ENCODE measurements around the gene QRSL1.

The QRSL1 gene

DNA sequence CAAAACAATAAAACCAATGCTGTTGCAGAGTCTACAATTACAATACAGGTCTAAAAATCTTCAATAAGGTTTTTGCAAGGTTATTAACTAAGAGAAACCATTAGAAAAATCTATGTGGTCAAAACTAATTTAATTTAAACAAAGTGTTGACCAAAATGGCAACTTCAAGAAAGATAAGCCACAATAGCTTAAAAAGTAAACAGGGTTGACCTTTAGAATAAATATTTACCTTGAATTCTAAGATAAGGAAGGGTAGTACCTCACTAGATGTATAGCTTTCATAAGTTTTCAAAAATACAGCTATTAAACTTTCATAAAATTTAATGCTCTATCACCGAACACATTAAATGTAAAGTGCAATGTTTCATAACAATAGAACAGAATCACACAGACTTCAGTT, 11.5 kb upstream of the QRSL1 start:
- no peak overlapping the region for H3K14ac ChIP-seq (ENCODE audit: low read length in 2 of 2)
- no peaks in the 10 kb centered on the region for H3K27me3 ChIP-seq (ENCODE audit: control insufficient read depth in 1 of 2, insufficient read depth in 1 of 2, low read length in 2 of 2)
- no peak overlapping the region for H2BK5ac ChIP-seq (ENCODE audit: low read depth, low read length, poor library complexity, severe bottlenecking)
- H3K4ac ChIP-seq (ENCODE audit: low read depth in 1 of 2, low read length in 2 of 2): no peak overlapping the region
- H3K23ac ChIP-seq (ENCODE audit: low read length in 2 of 2): no peak overlapping the region
- H4K91ac ChIP-seq (ENCODE audit: low read length): no peak overlapping the region
- H2BK120ac ChIP-seq (ENCODE audit: low read depth, low read length): no peak overlapping the region
- H3K36me3 ChIP-seq (ENCODE audit: control insufficient read depth in 1 of 2, insufficient read depth in 2 of 2, low read depth in 1 of 2, low read length in 2 of 2): peaks cover 0 to 16% of the 10 kb centered on the region in 2 experiments
- DNase-seq: no peak
- H3K27ac ChIP-seq (ENCODE audit: low read length, poor library complexity, severe bottlenecking): no peak overlapping the region
- no peak overlapping the region for H3K4me3 ChIP-seq (ENCODE audit: insufficient read depth in 1 of 2, low read depth in 1 of 2, low read length in 2 of 2)
- H2AFZ ChIP-seq (ENCODE audit: low read depth, low read length): no peak overlapping the region
- H2BK15ac ChIP-seq (ENCODE audit: low read depth, poor library complexity, severe bottlenecking): no peak overlapping the region
- WGBS: 100% methylated on average over 1 of the region's 1 CpG
- no peak overlapping the region for H3K4me2 ChIP-seq (ENCODE audit: low read length, poor library complexity, severe bottlenecking)
- no peaks in the 10 kb centered on the region for H3K9me3 ChIP-seq (ENCODE audit: control insufficient read depth, low read length)
- peaks cover 4% of the 10 kb centered on the region for H3K79me1 ChIP-seq (replicated peaks; ENCODE audit: low read length, poor library complexity, severe bottlenecking)
- no peak overlapping the region for H2BK12ac ChIP-seq (ENCODE audit: low read length in 2 of 2)
- no peak overlapping the region for H3K18ac ChIP-seq (ENCODE audit: low read depth in 1 of 2, low read length in 2 of 2)
- peaks cover 2% of the 10 kb centered on the region for H3K4me1 ChIP-seq (ENCODE audit: control insufficient read depth, insufficient read depth, low read depth, low read length)
- H4K8ac ChIP-seq (ENCODE audit: low read length): no peak overlapping the region
- no peak overlapping the region for H2AK5ac ChIP-seq (ENCODE audit: low read length, severe bottlenecking)
- no peak overlapping the region for H3K9ac ChIP-seq (ENCODE audit: low read length)

DNA sequence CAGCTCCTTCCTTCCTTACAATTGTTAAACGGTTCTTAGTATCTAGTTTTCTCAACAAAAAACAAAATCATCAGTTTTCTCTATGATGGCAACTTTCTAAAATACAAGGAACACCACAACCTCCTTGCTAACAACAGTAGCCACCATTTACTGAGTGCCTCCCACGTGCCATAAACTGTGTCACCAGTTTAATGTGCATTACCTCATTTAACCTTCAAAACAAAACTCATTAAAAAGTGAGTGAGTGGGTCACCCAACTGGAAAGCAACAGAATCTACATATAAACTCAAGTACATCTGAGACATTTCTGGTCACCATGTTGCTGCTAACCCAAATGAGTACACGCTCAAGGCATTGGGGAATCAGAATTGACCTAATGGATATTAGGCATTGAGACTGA, 11.1 kb upstream of the QRSL1 start:
- Histone ChIP-seq H3K27me3 (ENCODE audit: control insufficient read depth in 1 of 2, insufficient read depth in 1 of 2, low read length in 2 of 2) (no peaks in the 10 kb centered on the region), H3K9me3 (ENCODE audit: control insufficient read depth, low read length) (no peaks in the 10 kb centered on the region), H3K4me3 (ENCODE audit: insufficient read depth in 1 of 2, low read depth in 1 of 2, low read length in 2 of 2) (no peak overlapping the region), H2BK12ac (ENCODE audit: low read length in 2 of 2) (no peak overlapping the region), H2AK5ac (ENCODE audit: low read length, severe bottlenecking) (no peak overlapping the region), H2AFZ (ENCODE audit: low read depth, low read length) (no peak overlapping the region), H3K4me2 (ENCODE audit: low read length, poor library complexity, severe bottlenecking) (no peak overlapping the region), H3K79me1 (replicated peaks; ENCODE audit: low read length, poor library complexity, severe bottlenecking) (peaks cover 4% of the 10 kb centered on the region), H3K4me1 (ENCODE audit: control insufficient read depth, insufficient read depth, low read depth, low read length) (peaks cover 2% of the 10 kb centered on the region), H3K36me3 (ENCODE audit: control insufficient read depth in 1 of 2, insufficient read depth in 2 of 2, low read depth in 1 of 2, low read length in 2 of 2) (peaks cover 0 to 15% of the 10 kb centered on the region in 2 experiments), H3K4ac (ENCODE audit: low read depth in 1 of 2, low read length in 2 of 2) (no peak overlapping the region), H3K18ac (ENCODE audit: low read depth in 1 of 2, low read length in 2 of 2) (no peak overlapping the region), H3K23ac (ENCODE audit: low read length in 2 of 2) (no peak overlapping the region), H3K14ac (ENCODE audit: low read length in 2 of 2) (no peak overlapping the region), H3K27ac (ENCODE audit: low read length, poor library complexity, severe bottlenecking) (no peak overlapping the region), H2BK5ac (ENCODE audit: low read depth, low read length, poor library complexity, severe bottlenecking) (no peak overlapping the region), H2BK15ac (ENCODE audit: low read depth, poor library complexity, severe bottlenecking) (no peak overlapping the region), H3K9ac (ENCODE audit: low read length) (no peak overlapping the region), H2BK120ac (ENCODE audit: low read depth, low read length) (no peak overlapping the region), H4K91ac (ENCODE audit: low read length) (no peak overlapping the region), H4K8ac (ENCODE audit: low read length) (no peak overlapping the region)
- WGBS: 91% methylated on average over 3 of the region's 3 CpGs
- no peak for DNase-seq

DNA sequence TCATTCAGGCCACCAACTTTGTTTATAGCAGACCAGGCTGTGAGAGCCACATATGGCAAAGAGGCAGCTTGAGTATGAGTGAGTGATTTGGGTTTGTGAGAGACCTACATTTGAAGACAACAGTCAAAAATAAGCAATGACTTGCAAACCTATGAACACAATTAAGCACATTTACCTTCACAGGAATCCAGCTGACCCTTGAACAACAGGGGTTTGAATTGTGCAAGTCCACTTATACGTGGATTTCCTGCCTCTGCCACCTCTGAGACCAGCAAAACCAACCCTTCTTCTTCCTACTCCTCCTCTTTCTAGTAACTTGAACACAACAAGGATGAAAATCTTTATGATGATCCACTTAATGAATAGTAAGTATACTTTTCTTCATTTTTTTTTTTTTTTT, 10.2 kb upstream of the QRSL1 start:
- Histone ChIP-seq H3K4ac (ENCODE audit: low read depth in 1 of 2, low read length in 2 of 2) (no peak overlapping the region), H3K4me3 (ENCODE audit: insufficient read depth in 1 of 2, low read depth in 1 of 2, low read length in 2 of 2) (no peak overlapping the region), H3K4me2 (ENCODE audit: low read length, poor library complexity, severe bottlenecking) (no peak overlapping the region), H3K23ac (ENCODE audit: low read length in 2 of 2) (no peak overlapping the region), H3K36me3 (ENCODE audit: control insufficient read depth in 1 of 2, insufficient read depth in 2 of 2, low read depth in 1 of 2, low read length in 2 of 2) (peaks cover 0 to 15% of the 10 kb centered on the region in 2 experiments), H2BK15ac (ENCODE audit: low read depth, poor library complexity, severe bottlenecking) (no peak overlapping the region), H2AK5ac (ENCODE audit: low read length, severe bottlenecking) (no peak overlapping the region), H2BK120ac (ENCODE audit: low read depth, low read length) (no peak overlapping the region), H2BK12ac (ENCODE audit: low read length in 2 of 2) (no peak overlapping the region), H2BK5ac (ENCODE audit: low read depth, low read length, poor library complexity, severe bottlenecking) (no peak overlapping the region), H3K27ac (ENCODE audit: low read length, poor library complexity, severe bottlenecking) (no peak overlapping the region), H2AFZ (ENCODE audit: low read depth, low read length) (no peak overlapping the region), H3K9me3 (ENCODE audit: control insufficient read depth, low read length) (no peaks in the 10 kb centered on the region), H3K79me1 (replicated peaks; ENCODE audit: low read length, poor library complexity, severe bottlenecking) (peaks cover 4% of the 10 kb centered on the region), H3K18ac (ENCODE audit: low read depth in 1 of 2, low read length in 2 of 2) (no peak overlapping the region), H4K8ac (ENCODE audit: low read length) (no peak overlapping the region), H3K9ac (ENCODE audit: low read length) (no peak overlapping the region), H4K91ac (ENCODE audit: low read length) (no peak overlapping the region), H3K14ac (ENCODE audit: low read length in 2 of 2) (no peak overlapping the region), H3K4me1 (ENCODE audit: control insufficient read depth, insufficient read depth, low read depth, low read length) (peaks cover 2% of the 10 kb centered on the region), H3K27me3 (ENCODE audit: control insufficient read depth in 1 of 2, insufficient read depth in 1 of 2, low read length in 2 of 2) (no peaks in the 10 kb centered on the region)
- WGBS: 83% methylated on average over 1 of the region's 1 CpG
- DNase-seq: no peak

DNA sequence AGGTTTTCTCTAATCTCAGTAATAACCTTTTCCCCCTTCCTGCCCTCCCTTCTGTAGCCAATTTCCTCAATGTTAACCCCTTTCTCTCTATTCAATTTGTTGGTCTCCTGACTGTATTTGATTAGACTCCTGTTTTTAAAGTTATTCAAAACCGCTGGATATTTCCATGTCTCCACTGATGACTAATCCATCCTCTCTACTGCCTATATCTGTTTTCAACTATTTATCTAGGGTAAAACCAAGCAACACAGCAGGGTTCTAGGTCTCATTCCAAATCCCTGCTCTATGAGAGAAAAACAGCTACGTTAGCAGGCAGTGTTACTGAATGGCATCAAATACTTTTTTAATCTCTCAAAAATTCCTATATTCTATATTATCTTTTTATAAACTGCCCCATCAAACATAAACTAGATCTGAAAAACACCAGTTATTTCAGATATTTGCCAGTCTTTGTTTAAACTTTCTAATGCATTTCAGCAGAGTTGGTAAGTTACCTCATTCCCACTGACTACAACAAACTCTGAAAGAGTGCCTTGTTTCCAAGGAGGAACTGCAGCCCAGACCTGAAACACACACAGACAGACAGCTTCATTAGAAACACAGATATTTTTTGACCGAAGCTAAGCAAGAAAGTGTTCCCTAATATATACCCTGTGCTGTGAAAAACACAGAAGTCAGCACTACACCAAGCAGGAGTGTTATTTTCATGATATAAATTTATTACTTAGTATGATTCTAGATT, 8.3 kb upstream of the QRSL1 start:
- Histone ChIP-seq H3K4me3 (ENCODE audit: insufficient read depth in 1 of 2, low read depth in 1 of 2, low read length in 2 of 2) (no peak overlapping the region), H4K91ac (ENCODE audit: low read length) (no peak overlapping the region), H3K4ac (ENCODE audit: low read depth in 1 of 2, low read length in 2 of 2) (no peak overlapping the region), H3K9ac (ENCODE audit: low read length) (no peak overlapping the region), H2BK120ac (ENCODE audit: low read depth, low read length) (no peak overlapping the region), H3K36me3 (ENCODE audit: control insufficient read depth in 1 of 2, insufficient read depth in 2 of 2, low read depth in 1 of 2, low read length in 2 of 2) (peaks cover 0 to 15% of the 10 kb centered on the region in 2 experiments), H3K23ac (ENCODE audit: low read length in 2 of 2) (no peak overlapping the region), H3K27ac (ENCODE audit: low read length, poor library complexity, severe bottlenecking) (peak overlapping the region; percentile 74), H4K8ac (ENCODE audit: low read length) (no peak overlapping the region), H3K4me1 (ENCODE audit: control insufficient read depth, insufficient read depth, low read depth, low read length) (peaks cover 2% of the 10 kb centered on the region), H3K9me3 (ENCODE audit: control insufficient read depth, low read length) (no peaks in the 10 kb centered on the region), H3K18ac (ENCODE audit: low read depth in 1 of 2, low read length in 2 of 2) (no peak overlapping the region), H3K14ac (ENCODE audit: low read length in 2 of 2) (no peak overlapping the region), H2BK5ac (ENCODE audit: low read depth, low read length, poor library complexity, severe bottlenecking) (no peak overlapping the region), H3K27me3 (ENCODE audit: control insufficient read depth in 1 of 2, insufficient read depth in 1 of 2, low read length in 2 of 2) (no peaks in the 10 kb centered on the region), H2BK15ac (ENCODE audit: low read depth, poor library complexity, severe bottlenecking) (no peak overlapping the region), H2AFZ (ENCODE audit: low read depth, low read length) (no peak overlapping the region), H3K4me2 (ENCODE audit: low read length, poor library complexity, severe bottlenecking) (no peak overlapping the region), H3K79me1 (replicated peaks; ENCODE audit: low read length, poor library complexity, severe bottlenecking) (peaks cover 7% of the 10 kb centered on the region), H2AK5ac (ENCODE audit: low read length, severe bottlenecking) (no peak overlapping the region), H2BK12ac (ENCODE audit: low read length in 2 of 2) (no peak overlapping the region)
- DNase-seq: no peak
- WGBS: 98% methylated on average over 2 of the region's 3 CpGs

Measured in mesenchymal stem cell (in vitro differentiated cells and primary cell).